ENCODE data around the gene COL12A1.

- no peak for TF ChIP-seq RAD21 (CRISPR knock-in tag; IDR thresholded peaks at IDR 0.05)
- no peak for TF ChIP-seq CEBPB (IDR thresholded peaks at IDR 0.05; ENCODE audit: borderline replicate concordance, low read depth, low read length)
- TF ChIP-seq, protein P1, sequence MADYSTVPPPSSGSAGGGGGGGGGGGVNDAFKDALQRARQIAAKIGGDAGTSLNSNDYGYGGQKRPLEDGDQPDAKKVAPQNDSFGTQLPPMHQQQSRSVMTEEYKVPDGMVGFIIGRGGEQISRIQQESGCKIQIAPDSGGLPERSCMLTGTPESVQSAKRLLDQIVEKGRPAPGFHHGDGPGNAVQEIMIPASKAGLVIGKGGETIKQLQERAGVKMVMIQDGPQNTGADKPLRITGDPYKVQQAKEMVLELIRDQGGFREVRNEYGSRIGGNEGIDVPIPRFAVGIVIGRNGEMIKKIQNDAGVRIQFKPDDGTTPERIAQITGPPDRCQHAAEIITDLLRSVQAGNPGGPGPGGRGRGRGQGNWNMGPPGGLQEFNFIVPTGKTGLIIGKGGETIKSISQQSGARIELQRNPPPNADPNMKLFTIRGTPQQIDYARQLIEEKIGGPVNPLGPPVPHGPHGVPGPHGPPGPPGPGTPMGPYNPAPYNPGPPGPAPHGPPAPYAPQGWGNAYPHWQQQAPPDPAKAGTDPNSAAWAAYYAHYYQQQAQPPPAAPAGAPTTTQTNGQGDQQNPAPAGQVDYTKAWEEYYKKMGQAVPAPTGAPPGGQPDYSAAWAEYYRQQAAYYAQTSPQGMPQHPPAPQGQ (CRISPR knock-in tag; IDR thresholded peaks at IDR 0.05; ENCODE audit: borderline replicate concordance): no peak
- TF ChIP-seq SMARCE1 (IDR thresholded peaks at IDR 0.05; ENCODE audit: borderline replicate concordance): no peak
- TF ChIP-seq SIN3A (IDR thresholded peaks at IDR 0.05; ENCODE audit: borderline replicate concordance, low read depth, low read length): no peak
- no peak for TF ChIP-seq AKNA (CRISPR knock-in tag; IDR thresholded peaks at IDR 0.05; ENCODE audit: borderline replicate concordance)
- TF ChIP-seq ZNF12 (CRISPR knock-in tag; IDR thresholded peaks at IDR 0.05): no peak
- TF ChIP-seq, protein P2, sequence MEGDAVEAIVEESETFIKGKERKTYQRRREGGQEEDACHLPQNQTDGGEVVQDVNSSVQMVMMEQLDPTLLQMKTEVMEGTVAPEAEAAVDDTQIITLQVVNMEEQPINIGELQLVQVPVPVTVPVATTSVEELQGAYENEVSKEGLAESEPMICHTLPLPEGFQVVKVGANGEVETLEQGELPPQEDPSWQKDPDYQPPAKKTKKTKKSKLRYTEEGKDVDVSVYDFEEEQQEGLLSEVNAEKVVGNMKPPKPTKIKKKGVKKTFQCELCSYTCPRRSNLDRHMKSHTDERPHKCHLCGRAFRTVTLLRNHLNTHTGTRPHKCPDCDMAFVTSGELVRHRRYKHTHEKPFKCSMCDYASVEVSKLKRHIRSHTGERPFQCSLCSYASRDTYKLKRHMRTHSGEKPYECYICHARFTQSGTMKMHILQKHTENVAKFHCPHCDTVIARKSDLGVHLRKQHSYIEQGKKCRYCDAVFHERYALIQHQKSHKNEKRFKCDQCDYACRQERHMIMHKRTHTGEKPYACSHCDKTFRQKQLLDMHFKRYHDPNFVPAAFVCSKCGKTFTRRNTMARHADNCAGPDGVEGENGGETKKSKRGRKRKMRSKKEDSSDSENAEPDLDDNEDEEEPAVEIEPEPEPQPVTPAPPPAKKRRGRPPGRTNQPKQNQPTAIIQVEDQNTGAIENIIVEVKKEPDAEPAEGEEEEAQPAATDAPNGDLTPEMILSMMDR (CRISPR knock-in tag; IDR thresholded peaks at IDR 0.05): no peak
- TF ChIP-seq TMF1 (CRISPR knock-in tag; IDR thresholded peaks at IDR 0.05; ENCODE audit: low read depth): no peak
- TF ChIP-seq ZNF839 (CRISPR knock-in tag; IDR thresholded peaks at IDR 0.05; ENCODE audit: borderline replicate concordance): no peak
- TF ChIP-seq ZNF629 (CRISPR knock-in tag; conservative IDR thresholded peaks at IDR 0.05): no peak
- no peak for TF ChIP-seq PRDM4 (CRISPR knock-in tag; IDR thresholded peaks at IDR 0.05; ENCODE audit: borderline replicate concordance)
- no peak for TF ChIP-seq MLX (CRISPR knock-in tag; IDR thresholded peaks at IDR 0.05)
These were observed 107.1 kb downstream of the COL12A1 start for GRCh38 chr6:75098709-75099108.
